ENCODE measurements around the gene CHKA. TPM values are rescaled to one million over a fixed set of nuclear protein-coding genes. Genes with fewer than 3 reads are reported as not detected.
A peak's percentile ranks its signal among the peaks of the same experiment; 100 is the strongest.

Gene CHKA
- total RNA-seq, 4 donors from 2014 or later: 27.7 to 72.5 (median 33.3) TPM

GRCh38 chr11:68025047-68025446 lies 96.1 kb downstream of the CHKA start:
- no peak for ATAC-seq (ENCODE audit: low FRiP score)
- TF ChIP-seq, protein P1, sequence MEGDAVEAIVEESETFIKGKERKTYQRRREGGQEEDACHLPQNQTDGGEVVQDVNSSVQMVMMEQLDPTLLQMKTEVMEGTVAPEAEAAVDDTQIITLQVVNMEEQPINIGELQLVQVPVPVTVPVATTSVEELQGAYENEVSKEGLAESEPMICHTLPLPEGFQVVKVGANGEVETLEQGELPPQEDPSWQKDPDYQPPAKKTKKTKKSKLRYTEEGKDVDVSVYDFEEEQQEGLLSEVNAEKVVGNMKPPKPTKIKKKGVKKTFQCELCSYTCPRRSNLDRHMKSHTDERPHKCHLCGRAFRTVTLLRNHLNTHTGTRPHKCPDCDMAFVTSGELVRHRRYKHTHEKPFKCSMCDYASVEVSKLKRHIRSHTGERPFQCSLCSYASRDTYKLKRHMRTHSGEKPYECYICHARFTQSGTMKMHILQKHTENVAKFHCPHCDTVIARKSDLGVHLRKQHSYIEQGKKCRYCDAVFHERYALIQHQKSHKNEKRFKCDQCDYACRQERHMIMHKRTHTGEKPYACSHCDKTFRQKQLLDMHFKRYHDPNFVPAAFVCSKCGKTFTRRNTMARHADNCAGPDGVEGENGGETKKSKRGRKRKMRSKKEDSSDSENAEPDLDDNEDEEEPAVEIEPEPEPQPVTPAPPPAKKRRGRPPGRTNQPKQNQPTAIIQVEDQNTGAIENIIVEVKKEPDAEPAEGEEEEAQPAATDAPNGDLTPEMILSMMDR (IDR thresholded peaks at IDR 0.05): no peak
- no peak for DNase-seq (ENCODE audit: low spot score)

GRCh38 chr11:68024508-68024907 lies 96.7 kb downstream of the CHKA start:
- no peak for ATAC-seq (ENCODE audit: low FRiP score)
- DNase-seq (ENCODE audit: low spot score): no peak
- TF ChIP-seq, protein P1 (IDR thresholded peaks at IDR 0.05): no peak

DNA sequence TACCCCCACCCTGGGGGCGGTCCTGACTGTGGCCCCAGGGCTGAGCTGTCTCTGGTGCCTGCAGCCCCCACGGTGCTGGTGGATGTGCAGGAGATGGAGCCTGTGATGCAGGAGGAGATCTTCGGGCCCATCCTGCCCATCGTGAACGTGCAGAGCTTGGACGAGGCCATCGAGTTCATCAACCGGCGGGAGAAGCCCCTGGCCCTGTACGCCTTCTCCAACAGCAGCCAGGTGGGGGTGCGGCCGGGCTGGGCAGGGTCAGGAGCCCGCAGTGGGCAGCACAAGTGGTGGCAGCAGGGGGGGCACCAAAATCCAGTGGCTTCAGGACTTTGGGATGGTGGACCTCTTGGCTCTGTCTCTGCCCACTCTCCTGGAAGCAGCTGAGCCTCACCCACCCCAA lies 98.7 kb downstream of the CHKA start:
- DNase-seq (ENCODE audit: low spot score): no peak
- TF ChIP-seq, protein P1 (IDR thresholded peaks at IDR 0.05): no peak
- ATAC-seq (ENCODE audit: low FRiP score): no peak

DNA sequence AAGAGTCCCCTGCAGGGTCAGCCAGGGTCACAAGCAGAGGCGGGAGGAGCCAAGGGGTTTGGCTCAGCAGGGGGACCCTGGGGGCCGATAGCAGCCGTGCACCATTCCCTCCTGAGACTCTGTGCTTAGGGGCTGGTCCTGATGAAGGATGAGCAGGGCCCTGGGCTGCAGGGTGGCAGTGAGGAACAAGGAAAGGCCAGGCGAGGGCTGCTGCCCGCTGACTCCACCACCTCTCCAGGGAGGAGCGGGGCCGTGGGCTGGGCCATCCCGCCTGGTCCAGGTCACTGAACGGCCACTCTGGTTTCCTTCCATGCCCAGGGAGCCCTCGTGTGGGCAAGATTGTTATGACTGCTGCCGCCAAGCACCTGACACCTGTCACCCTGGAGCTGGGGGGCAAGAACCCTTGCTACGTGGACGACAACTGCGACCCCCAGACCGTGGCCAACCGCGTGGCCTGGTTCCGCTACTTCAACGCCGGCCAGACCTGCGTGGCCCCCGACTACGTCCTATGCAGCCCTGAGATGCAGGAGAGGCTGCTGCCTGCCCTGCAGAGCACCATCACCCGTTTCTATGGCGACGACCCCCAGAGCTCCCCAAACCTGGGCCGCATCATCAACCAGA lies 99.9 kb downstream of the CHKA start:
- DNase-seq (ENCODE audit: low spot score) (no peak), ATAC-seq (ENCODE audit: low FRiP score) (no peak)

DNA sequence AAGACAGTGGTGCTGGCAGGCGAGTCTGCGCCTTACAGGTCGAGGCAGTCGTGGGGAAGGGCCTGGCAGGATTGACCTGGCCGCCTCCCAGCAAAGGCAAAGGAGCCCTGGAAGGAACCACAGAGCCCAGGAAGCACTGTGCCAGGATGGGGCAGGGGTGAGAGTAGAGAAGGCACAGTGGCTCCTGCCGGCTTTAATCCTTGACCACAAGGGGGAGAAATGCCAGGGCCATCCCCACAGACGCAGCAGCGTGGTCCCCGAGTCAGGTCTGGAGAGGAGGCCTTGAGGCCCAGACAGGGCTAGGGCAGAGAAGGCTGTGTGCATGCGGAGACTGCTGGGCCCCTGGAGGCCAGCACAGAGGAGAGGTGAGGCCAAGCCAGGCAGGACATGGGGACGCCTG lies 100.6 kb downstream of the CHKA start:
- TF ChIP-seq, protein P1 (IDR thresholded peaks at IDR 0.05): no peak
- ATAC-seq (ENCODE audit: low FRiP score): peak; percentile 49
- DNase-seq (ENCODE audit: low spot score): no peak

More for the DNA sequence above, 99.9 kb downstream of the CHKA start:
- TF ChIP-seq, protein P1 (IDR thresholded peaks at IDR 0.05): no peak

DNA sequence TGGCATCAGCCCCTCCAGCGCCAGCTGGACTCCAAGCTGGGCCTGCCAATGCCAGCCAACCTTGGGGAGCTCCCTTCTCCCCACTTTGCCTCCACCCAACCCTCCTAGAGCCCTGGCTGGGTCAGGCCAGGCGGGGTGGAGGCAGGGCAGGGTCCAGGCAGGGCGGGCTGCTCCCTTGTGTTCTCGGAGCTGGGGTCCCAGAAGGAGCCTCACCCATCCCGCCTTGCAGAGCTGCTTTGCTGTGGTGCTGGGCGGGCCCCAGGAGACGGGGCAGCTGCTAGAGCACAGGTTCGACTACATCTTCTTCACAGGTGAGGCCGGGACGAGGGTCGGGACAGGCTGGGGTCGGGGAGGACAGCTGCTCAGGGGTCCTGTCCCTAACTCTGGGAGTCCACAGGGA lies 101.7 kb downstream of the CHKA start:
- TF ChIP-seq, protein P1 (IDR thresholded peaks at IDR 0.05): no peak
- DNase-seq (ENCODE audit: low spot score) (no peak), ATAC-seq (ENCODE audit: low FRiP score) (no peak)

GRCh38 chr11:68018730-68019190 lies 102.4 kb downstream of the CHKA start:
- DNase-seq (ENCODE audit: low spot score) (no peak), ATAC-seq (ENCODE audit: low FRiP score) (no peak)
- TF ChIP-seq, protein P1 (IDR thresholded peaks at IDR 0.05): no peak
